GM12878 (cell line): Measurements from ENCODE around the gene HRCT1.

Source experiments
- BRCA1 ChIP-seq: IDR thresholded peaks from 2 replicates; pipeline ENCODE4 v1.6.1; 2011; ENCODE audit warnings: low read depth, low read length, improper control_type of control experiment
- CEBPB ChIP-seq, 2 experiments: fragments of 150-350 bp in 1 of 2; IDR thresholded peaks; 2 replicates each; pipeline ENCODE4 v1.6.1; 2012 to 2014; ENCODE audit warnings: low read depth in 2 of 2, low read length in 2 of 2, borderline replicate concordance in 1 of 2, inconsistent platforms in 1 of 2
- CREM ChIP-seq: IDR thresholded peaks from 2 replicates; pipeline ENCODE4 v1.6.1; 2014; ENCODE audit warnings: antibody characterized with exemption, low read depth
- HCFC1 ChIP-seq: fragments of 150-350 bp; IDR thresholded peaks from 2 replicates; pipeline ENCODE4 v1.6.1; 2014; ENCODE audit warnings: low read length
- KAT2A ChIP-seq: conservative IDR thresholded peaks from 2 replicates; pipeline ENCODE4 v1.6.1; 2011; ENCODE audit warnings: low read depth, low read length; ENCODE audit not compliant: control insufficient read depth
- POLR2AphosphoS5 ChIP-seq: IDR thresholded peaks from 2 replicates; pipeline ENCODE4 v1.6.1; 2011; ENCODE audit warnings: mild to moderate bottlenecking, low read length, inconsistent platforms
- POU2F2 ChIP-seq: IDR thresholded peaks from 3 replicates; pipeline ENCODE4 v1.6.1; 2011; ENCODE audit warnings: low read depth, mild to moderate bottlenecking, low read length, borderline replicate concordance
- RAD51 ChIP-seq: fragments of 450-650 bp; IDR thresholded peaks from 2 replicates; pipeline ENCODE4 v1.6.1; 2016; ENCODE audit warnings: moderate library complexity, mild to moderate bottlenecking, inconsistent platforms
- REST ChIP-seq: IDR thresholded peaks from 2 replicates; pipeline ENCODE4 v1.6.1; 2012; ENCODE audit warnings: mild to moderate bottlenecking, low read depth, low read length
- TF ChIP-seq, protein P1 (sequence below), 3 experiments: IDR thresholded peaks in 2 of 3; conservative IDR thresholded peaks in 1 of 3; 2 replicates each; pipeline ENCODE4 v1.5.1; 2011; ENCODE audit warnings: low read depth in 3 of 3, low read length in 3 of 3, mild to moderate bottlenecking in 3 of 3, control low read depth in 2 of 3, moderate library complexity in 2 of 3, inconsistent platforms in 1 of 3, mixed read lengths in 1 of 3; ENCODE audit not compliant: control insufficient read depth in 2 of 3, insufficient read depth in 1 of 3; ENCODE audit errors: extremely low read depth in 1 of 3
- TF ChIP-seq, protein P2 (sequence below): fragments of 450-650 bp; IDR thresholded peaks from 2 replicates; pipeline ENCODE4 v1.6.1; 2014; ENCODE audit warnings: mild to moderate bottlenecking
- TF ChIP-seq, protein P3 (sequence below): fragments of 450-650 bp; formaldehyde crosslinking; IDR thresholded peaks from 2 replicates; pipeline ENCODE4 v1.5.0; 2022; ENCODE audit warnings: mild to moderate bottlenecking, missing genetic modification characterization

DNA sequence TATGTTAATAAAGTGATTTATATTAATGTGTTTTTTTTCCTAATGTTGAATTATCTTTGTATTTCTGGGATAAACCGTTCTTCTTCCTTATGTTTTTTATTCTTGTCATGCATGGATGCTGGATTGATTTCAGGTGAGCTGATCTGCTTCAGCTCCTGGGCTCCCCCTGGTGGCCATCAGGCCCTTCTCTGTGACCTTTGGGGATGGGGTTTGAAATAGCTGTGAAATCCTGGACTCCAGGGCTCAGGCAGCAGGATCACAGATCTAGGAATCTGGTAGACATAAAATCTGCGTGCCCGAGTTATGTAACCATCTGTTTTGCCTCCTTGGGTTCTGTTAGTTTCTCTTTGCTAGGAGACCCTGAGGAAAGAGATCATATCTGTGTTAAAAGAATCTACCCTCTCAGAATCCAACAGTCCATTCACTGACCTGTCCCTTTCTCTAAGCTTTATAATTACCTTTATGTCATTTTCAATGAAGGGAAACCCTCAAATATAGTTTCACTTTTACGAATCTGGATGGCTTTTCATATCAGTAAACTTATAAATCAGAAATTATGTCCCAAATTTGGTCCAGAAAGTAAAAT lies 23.6 kb upstream of the HRCT1 start:
- TF ChIP-seq, protein P1, sequence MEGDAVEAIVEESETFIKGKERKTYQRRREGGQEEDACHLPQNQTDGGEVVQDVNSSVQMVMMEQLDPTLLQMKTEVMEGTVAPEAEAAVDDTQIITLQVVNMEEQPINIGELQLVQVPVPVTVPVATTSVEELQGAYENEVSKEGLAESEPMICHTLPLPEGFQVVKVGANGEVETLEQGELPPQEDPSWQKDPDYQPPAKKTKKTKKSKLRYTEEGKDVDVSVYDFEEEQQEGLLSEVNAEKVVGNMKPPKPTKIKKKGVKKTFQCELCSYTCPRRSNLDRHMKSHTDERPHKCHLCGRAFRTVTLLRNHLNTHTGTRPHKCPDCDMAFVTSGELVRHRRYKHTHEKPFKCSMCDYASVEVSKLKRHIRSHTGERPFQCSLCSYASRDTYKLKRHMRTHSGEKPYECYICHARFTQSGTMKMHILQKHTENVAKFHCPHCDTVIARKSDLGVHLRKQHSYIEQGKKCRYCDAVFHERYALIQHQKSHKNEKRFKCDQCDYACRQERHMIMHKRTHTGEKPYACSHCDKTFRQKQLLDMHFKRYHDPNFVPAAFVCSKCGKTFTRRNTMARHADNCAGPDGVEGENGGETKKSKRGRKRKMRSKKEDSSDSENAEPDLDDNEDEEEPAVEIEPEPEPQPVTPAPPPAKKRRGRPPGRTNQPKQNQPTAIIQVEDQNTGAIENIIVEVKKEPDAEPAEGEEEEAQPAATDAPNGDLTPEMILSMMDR (IDR thresholded peaks at IDR 0.05 in 2 of 3, conservative IDR thresholded peaks at IDR 0.05 in 1 of 3; ENCODE audit: control insufficient read depth in 2 of 3, extremely low read depth in 1 of 3, insufficient read depth in 1 of 3, low read depth in 3 of 3, low read length in 3 of 3): peak; percentile 93 to 96 (median 93)
- TF ChIP-seq POLR2AphosphoS5 (no peak), HCFC1 (no peak), CEBPB (IDR thresholded peaks at IDR 0.05; ENCODE audit: borderline replicate concordance in 1 of 2, low read depth in 2 of 2, low read length in 2 of 2) (no peak), RAD51 (no peak), KAT2A (no peak), CREM (no peak), REST (no peak), BRCA1 (no peak), POU2F2 (no peak)
- TF ChIP-seq, protein P2, sequence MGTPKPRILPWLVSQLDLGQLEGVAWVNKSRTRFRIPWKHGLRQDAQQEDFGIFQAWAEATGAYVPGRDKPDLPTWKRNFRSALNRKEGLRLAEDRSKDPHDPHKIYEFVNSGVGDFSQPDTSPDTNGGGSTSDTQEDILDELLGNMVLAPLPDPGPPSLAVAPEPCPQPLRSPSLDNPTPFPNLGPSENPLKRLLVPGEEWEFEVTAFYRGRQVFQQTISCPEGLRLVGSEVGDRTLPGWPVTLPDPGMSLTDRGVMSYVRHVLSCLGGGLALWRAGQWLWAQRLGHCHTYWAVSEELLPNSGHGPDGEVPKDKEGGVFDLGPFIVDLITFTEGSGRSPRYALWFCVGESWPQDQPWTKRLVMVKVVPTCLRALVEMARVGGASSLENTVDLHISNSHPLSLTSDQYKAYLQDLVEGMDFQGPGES: no peak
- TF ChIP-seq, protein P3, sequence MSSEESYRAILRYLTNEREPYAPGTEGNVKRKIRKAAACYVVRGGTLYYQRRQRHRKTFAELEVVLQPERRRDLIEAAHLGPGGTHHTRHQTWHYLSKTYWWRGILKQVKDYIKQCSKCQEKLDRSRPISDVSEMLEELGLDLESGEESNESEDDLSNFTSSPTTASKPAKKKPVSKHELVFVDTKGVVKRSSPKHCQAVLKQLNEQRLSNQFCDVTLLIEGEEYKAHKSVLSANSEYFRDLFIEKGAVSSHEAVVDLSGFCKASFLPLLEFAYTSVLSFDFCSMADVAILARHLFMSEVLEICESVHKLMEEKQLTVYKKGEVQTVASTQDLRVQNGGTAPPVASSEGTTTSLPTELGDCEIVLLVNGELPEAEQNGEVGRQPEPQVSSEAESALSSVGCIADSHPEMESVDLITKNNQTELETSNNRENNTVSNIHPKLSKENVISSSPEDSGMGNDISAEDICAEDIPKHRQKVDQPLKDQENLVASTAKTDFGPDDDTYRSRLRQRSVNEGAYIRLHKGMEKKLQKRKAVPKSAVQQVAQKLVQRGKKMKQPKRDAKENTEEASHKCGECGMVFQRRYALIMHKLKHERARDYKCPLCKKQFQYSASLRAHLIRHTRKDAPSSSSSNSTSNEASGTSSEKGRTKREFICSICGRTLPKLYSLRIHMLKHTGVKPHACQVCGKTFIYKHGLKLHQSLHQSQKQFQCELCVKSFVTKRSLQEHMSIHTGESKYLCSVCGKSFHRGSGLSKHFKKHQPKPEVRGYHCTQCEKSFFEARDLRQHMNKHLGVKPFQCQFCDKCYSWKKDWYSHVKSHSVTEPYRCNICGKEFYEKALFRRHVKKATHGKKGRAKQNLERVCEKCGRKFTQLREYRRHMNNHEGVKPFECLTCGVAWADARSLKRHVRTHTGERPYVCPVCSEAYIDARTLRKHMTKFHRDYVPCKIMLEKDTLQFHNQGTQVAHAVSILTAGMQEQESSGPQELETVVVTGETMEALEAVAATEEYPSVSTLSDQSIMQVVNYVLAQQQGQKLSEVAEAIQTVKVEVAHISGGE (CRISPR knock-in tag): no peak
